SH-SY5Y (cell line): ENCODE results near the gene KANTR.

Source experiments
- GATA2 ChIP-seq: IDR thresholded peaks from 2 replicates; pipeline ENCODE4 v1.6.1; 2011; ENCODE audit warnings: mild to moderate bottlenecking, low read depth, low read length
- GATA3 ChIP-seq: IDR thresholded peaks from 2 replicates; pipeline ENCODE4 v1.6.1; 2011; ENCODE audit warnings: low read depth, mild to moderate bottlenecking, low read length, moderate library complexity

GRCh38 chrX:53116101-53116500 is 22.2 kb downstream of the KANTR start:
- TF ChIP-seq GATA2 (no peak), GATA3 (no peak)
